Keratinocyte (primary cell): ENCODE measurements around the gene NAT9. TPM values are rescaled to one million over a fixed set of nuclear protein-coding genes. Genes with fewer than 3 reads are reported as not detected.

Experiments used
- DNase-seq: peaks from one replicate; pipeline ENCODE4 v3.0.0-alpha.2; 2011; ENCODE audit warnings: low read depth, missing footprints, low spot score
- FAIRE-seq: peaks from 2 replicates; lab custom pipeline; 2011; peaks lifted over from hg19 to GRCh38; lab: Jason Lieb, UNC
- H2AFZ ChIP-seq: 2 replicates; pipeline ENCODE4 v1.6.0; 2012; ENCODE audit warnings: low read length, control low read depth, inconsistent platforms; ENCODE audit not compliant: control insufficient read depth
- H3K27ac ChIP-seq: 2 replicates; pipeline ENCODE4 v1.5.1; 2011; ENCODE audit warnings: low read length; ENCODE audit not compliant: control insufficient read depth, insufficient read depth
- H3K27me3 ChIP-seq: 3 replicates; pipeline ENCODE4 v1.6.0; 2011; ENCODE audit warnings: low read length; ENCODE audit not compliant: control insufficient read depth, insufficient read depth; ENCODE audit errors: extremely low read depth
- H3K36me3 ChIP-seq, 2 experiments: 2 replicates in 1 of 2; 3 replicates in 1 of 2; pipeline ENCODE4 v1.5.1; 2011; ENCODE audit warnings: low read length in 2 of 2, mild to moderate bottlenecking in 1 of 2; ENCODE audit not compliant: control insufficient read depth in 2 of 2, insufficient read depth in 2 of 2; ENCODE audit errors: extremely low read depth in 1 of 2
- H3K4me1 ChIP-seq: 3 replicates; pipeline ENCODE4 v1.5.1; 2011; ENCODE audit warnings: low read length; ENCODE audit not compliant: control insufficient read depth, insufficient read depth; ENCODE audit errors: extremely low read depth
- H3K4me2 ChIP-seq: 3 replicates; pipeline ENCODE4 v1.6.0; 2011; ENCODE audit warnings: low read depth, low read length; ENCODE audit not compliant: control insufficient read depth, insufficient read depth; ENCODE audit errors: extremely low read depth
- H3K4me3 ChIP-seq, 3 experiments: fragments of 200-600 bp in 1 of 3; sonication (generic) in 1 of 3; 2 replicates in 2 of 3; 3 replicates in 1 of 3; pipeline ENCODE4 v1.5.1; 2011 to 2016; ENCODE audit warnings: low read length in 3 of 3, mild to moderate bottlenecking in 3 of 3, control low read depth in 2 of 3, inconsistent platforms in 1 of 3, low read depth in 1 of 3, mixed read lengths in 1 of 3, mixed run types in 1 of 3, moderate library complexity in 1 of 3; ENCODE audit not compliant: control insufficient read depth in 2 of 3, insufficient read depth in 2 of 3; ENCODE audit errors: extremely low read depth in 1 of 3
- H3K79me2 ChIP-seq: 2 replicates; pipeline ENCODE4 v1.6.0; 2012; ENCODE audit warnings: low read length; ENCODE audit not compliant: control insufficient read depth, insufficient read depth
- H3K9ac ChIP-seq: 3 replicates; pipeline ENCODE4 v1.6.0; 2011; ENCODE audit warnings: low read length; ENCODE audit not compliant: control insufficient read depth, insufficient read depth; ENCODE audit errors: extremely low read depth
- H3K9me1 ChIP-seq: 3 replicates; pipeline ENCODE4 v1.6.0; 2011; ENCODE audit warnings: low read length; ENCODE audit not compliant: control insufficient read depth, insufficient read depth; ENCODE audit errors: extremely low read depth
- H3K9me3 ChIP-seq: 2 replicates; pipeline ENCODE4 v1.5.1; 2012; ENCODE audit warnings: low read depth, low read length; ENCODE audit not compliant: control insufficient read depth
- H4K20me1 ChIP-seq: 3 replicates; pipeline ENCODE4 v1.6.0; 2011; ENCODE audit warnings: low read length; ENCODE audit not compliant: control insufficient read depth, insufficient read depth; ENCODE audit errors: extremely low read depth
- CTCF ChIP-seq, 3 experiments: IDR thresholded peaks in 1 of 3; conservative IDR thresholded peaks in 1 of 3; optimal IDR thresholded peaks in 1 of 3; 2 replicates in 2 of 3; 3 replicates in 1 of 3; pipeline versions ENCODE3 to v1.5.1; 2011; ENCODE audit warnings: low read length in 3 of 3, mild to moderate bottlenecking in 3 of 3, moderate library complexity in 2 of 3, control low read depth in 1 of 3, inconsistent platforms in 1 of 3; ENCODE audit not compliant: insufficient read depth in 2 of 3; ENCODE audit errors: extremely low read depth in 1 of 3
- EZH2 ChIP-seq: IDR thresholded peaks from one replicate; pipeline ENCODE4 v1.6.1; 2012; ENCODE audit warnings: inconsistent platforms, mild to moderate bottlenecking, low read length, moderate library complexity
- dilution Hi-C: fragments of 300-500 bp; cut with MboI; formaldehyde crosslinking; loops from one replicate; pipeline ENCODE4 v1.7.0; 2020; ENCODE audit warnings: low sequenced_read_pairs; ENCODE audit not compliant: extremely low pct_ligation_motif_present
- polyA plus RNA-seq, 5 experiments: library from polyadenylated mRNA; depleted of rRNA in 3 of 5; stranded (reverse) in 3 of 5; stranded (forward) in 1 of 5; unstranded in 1 of 5; fragments of >200 nt; gene quantifications; 1 replicate in 1 of 5; 2 replicates in 3 of 5; 3 replicates in 1 of 5; pipeline versions ENCODE4 v1.2.1 to v1.2.3, GENCODE V29; 2011 to 2012; ENCODE audit warnings: missing spikeins in 2 of 5, low read depth in 1 of 5, low replicate concordance in 1 of 5

NAT9 gene
- polyA plus RNA-seq, 1 donor (not counting 4 experiments of a cell fraction or from before 2014, with no cell fraction given) = 34.6 TPM

GRCh38 chr17:74815550-74816370 lies 39.6 kb upstream of the NAT9 start:
- H3K9me1 ChIP-seq = no peaks in the 10 kb centered on the region
- TF ChIP-seq CTCF (optimal IDR thresholded peaks at IDR 0.05 in 1 of 3, IDR thresholded peaks at IDR 0.05 in 1 of 3, conservative IDR thresholded peaks at IDR 0.05 in 1 of 3; ENCODE audit: extremely low read depth in 1 of 3, insufficient read depth in 2 of 3, low read length in 3 of 3) (peak; percentile 9 to 27 (median 11)), EZH2 (no peak)
- H3K79me2 ChIP-seq = no peaks in the 10 kb centered on the region
- H4K20me1 ChIP-seq = no peaks in the 10 kb centered on the region
- peaks cover 4 to 16% of the 10 kb centered on the region in 2 experiments for H3K36me3 ChIP-seq
- H2AFZ ChIP-seq = no peak overlapping the region
- no peak overlapping the region for H3K4me3 ChIP-seq
- no peaks in the 10 kb centered on the region for H3K9me3 ChIP-seq
- no peaks in the 10 kb centered on the region for H3K27me3 ChIP-seq
- no peak for DNase-seq
- no peak for FAIRE-seq
- no peak overlapping the region for H3K27ac ChIP-seq
- no peak overlapping the region for H3K4me2 ChIP-seq
- dilution Hi-C loops = no loop called here
- H3K4me1 ChIP-seq = no peaks in the 10 kb centered on the region
- no peak overlapping the region for H3K9ac ChIP-seq

- no peak for TF ChIP-seq CTCF (optimal IDR thresholded peaks at IDR 0.05 in 1 of 3, IDR thresholded peaks at IDR 0.05 in 1 of 3, conservative IDR thresholded peaks at IDR 0.05 in 1 of 3; ENCODE audit: extremely low read depth in 1 of 3, insufficient read depth in 2 of 3, low read length in 3 of 3)
- TF ChIP-seq EZH2 = no peak
- Histone ChIP-seq H3K27ac (no peak overlapping the region), H4K20me1 (no peaks in the 10 kb centered on the region), H2AFZ (no peak overlapping the region), H3K27me3 (no peaks in the 10 kb centered on the region), H3K9ac (no peak overlapping the region), H3K4me3 (no peak overlapping the region), H3K9me3 (no peaks in the 10 kb centered on the region), H3K4me2 (no peak overlapping the region), H3K36me3 (peaks cover 4 to 16% of the 10 kb centered on the region in 2 experiments), H3K4me1 (no peaks in the 10 kb centered on the region), H3K9me1 (no peaks in the 10 kb centered on the region), H3K79me2 (no peaks in the 10 kb centered on the region)
- dilution Hi-C loops = no loop called here
- FAIRE-seq (no peak), DNase-seq (no peak)
These were observed 38.9 kb upstream of the NAT9 start for GRCh38 chr17:74815067-74815466.
